Pericardium fibroblast (primary cell): Measurements from ENCODE around the gene MMADHC. TPM values are rescaled to one million over a fixed set of nuclear protein-coding genes. Genes with fewer than 3 reads are reported as not detected.

Experiments
- total RNA-seq: library from RNA; depleted of rRNA; stranded (reverse); fragments of >200 nt; gene quantifications from 2 replicates; pipeline ENCODE4 v1.2.3, GENCODE V29; 2015

The MMADHC gene
- 86.7 and 131 TPM in 2 replicates for total RNA-seq

GRCh38 chr2:149587220-149587949 is at the start of gene MMADHC:
Gene MMADHC (minus strand): TSS chr2:149587775. CDS start chr2:149587097, 678 bp downstream.

